Caco-2 (cell line): ENCODE data around the gene GAB2. TPM values are rescaled to one million over a fixed set of nuclear protein-coding genes. Genes with fewer than 3 reads are reported as not detected.

ENCODE experiments used
- BruUV-seq: library from RNA; stranded (reverse); fragments of 400-500 nt; replicated peaks from 2 replicates; lab custom pipeline; 2021; lab: Mats Ljungman, UMichigan
- CTCF ChIA-PET: fragments of 300-600 bp; sonication (Branson Sonifier 250); formaldehyde crosslinking; loops from one replicate; lab custom pipeline; 2022; ENCODE audit warnings: antibody characterized with exemption; lab: Charles Lee
- POLR2A ChIA-PET: fragments of 300-600 bp; sonication (Branson Sonifier 250); formaldehyde crosslinking; loops from one replicate; lab custom pipeline; 2022; ENCODE audit warnings: antibody characterized with exemption; lab: Charles Lee
- DNase-seq, 2 experiments: peaks; one replicate each; pipeline versions ENCODE4 v3.0.0 to v3.0.0-alpha.2; 2020 to 2022
- H3K27me3 ChIP-seq: replicated peaks from 2 replicates; pipeline ENCODE4 v1.6.0; 2011; ENCODE audit warnings: low read length; ENCODE audit not compliant: control insufficient read depth, insufficient read depth
- H3K36me3 ChIP-seq: 2 replicates; pipeline ENCODE4 v1.5.1; 2011; ENCODE audit warnings: low read length; ENCODE audit not compliant: control insufficient read depth, insufficient read depth
- H3K4me1 ChIP-seq: fragments of 250-450 bp; sonication (Bioruptor Pico); 2 replicates; pipeline ENCODE4 v1.5.1; 2020; ENCODE audit warnings: mild to moderate bottlenecking
- H3K4me3 ChIP-seq: 2 replicates; pipeline ENCODE4 v1.5.1; 2011; ENCODE audit warnings: low read depth, mild to moderate bottlenecking, control low read depth, low read length
- H3K9me3 ChIP-seq: fragments of 250-450 bp; sonication (Bioruptor Pico); 2 replicates; pipeline ENCODE4 v1.5.1; 2020; ENCODE audit warnings: mild to moderate bottlenecking, moderate library complexity
- H3K27ac Mint-ChIP-seq: one replicate; pipeline ENCODE4 v1.8.0; 2022; ENCODE audit warnings: mixed read lengths; ENCODE audit not compliant: unreplicated experiment
- H3K27me3 Mint-ChIP-seq: one replicate; pipeline ENCODE4 v1.8.0; 2022; ENCODE audit warnings: mixed read lengths; ENCODE audit not compliant: insufficient read depth, unreplicated experiment
- H3K36me3 Mint-ChIP-seq: one replicate; pipeline ENCODE4 v1.8.0; 2022; ENCODE audit warnings: mild to moderate bottlenecking, mixed read lengths; ENCODE audit not compliant: insufficient read depth, unreplicated experiment
- H3K4me1 Mint-ChIP-seq: one replicate; pipeline ENCODE4 v1.8.0; 2022; ENCODE audit warnings: low read depth, mixed read lengths; ENCODE audit not compliant: unreplicated experiment
- H3K4me3 Mint-ChIP-seq: one replicate; pipeline ENCODE4 v1.8.0; 2022; ENCODE audit warnings: mild to moderate bottlenecking, moderate library complexity, mixed read lengths; ENCODE audit not compliant: unreplicated experiment
- H3K9me3 Mint-ChIP-seq: one replicate; pipeline ENCODE4 v1.8.0; 2022; ENCODE audit warnings: mixed read lengths; ENCODE audit not compliant: unreplicated experiment
- CTCF ChIP-seq, 2 experiments: fragments of 200-600 bp in 1 of 2; IDR thresholded peaks; 1 replicate in 1 of 2; 2 replicates in 1 of 2; pipeline versions ENCODE4 v1.5.1 to v1.8.0; 2011 to 2022; ENCODE audit warnings: antibody characterized with exemption in 1 of 2, control low read depth in 1 of 2, inconsistent platforms in 1 of 2, low read depth in 1 of 2, low read length in 1 of 2, mild to moderate bottlenecking in 1 of 2, moderate library complexity in 1 of 2; ENCODE audit not compliant: insufficient read depth in 1 of 2, severe bottlenecking in 1 of 2, unreplicated experiment in 1 of 2
- intact Hi-C: fragments of 100-400 bp; cut with micrococcal nuclease; formaldehyde crosslinking; loops from one replicate; pipeline ENCODE4 v1.10.0; 2022; ENCODE audit not compliant: unreplicated experiment
- total RNA-seq: library from RNA; stranded (reverse); gene quantifications from 2 replicates; pipeline ENCODE4 v1.2.3, GENCODE V29; 2022

GAB2 gene
- total RNA-seq, 1 experiment from 2014 or later, result 67.3 TPM

GRCh38 chr11:78426845-78427244, 9.2 kb upstream of the GAB2 start:
- intact Hi-C loops, result no loop called here
- peaks cover 9% of the 10 kb centered on the region for H3K4me1 ChIP-seq
- POLR2A ChIA-PET, result interaction anchor here (0.5 kb wide), 1 partner anchor 70 kb away, joined by 15 read pairs; no protein-coding TSS in a partner anchor

GRCh38 chr11:78425399-78426070, 7.9 kb upstream of the GAB2 start:
- BruUV-seq, result no TSS peak
- Histone ChIP-seq H3K4me1 (peaks cover 8% of the 10 kb centered on the region), H3K27me3 (no peaks in the 10 kb centered on the region), H3K9me3 (no peaks in the 10 kb centered on the region), H3K4me3 (no peak overlapping the region), H3K36me3 (no peaks in the 10 kb centered on the region)
- no peak for TF ChIP-seq CTCF (IDR thresholded peaks at IDR 0.05; ENCODE audit: insufficient read depth in 1 of 2, low read depth in 1 of 2, low read length in 1 of 2, severe bottlenecking in 1 of 2, unreplicated experiment in 1 of 2)
- Mint-ChIP-seq H3K4me1 (peaks cover 28% of the 10 kb centered on the region), H3K27me3 (no peaks in the 10 kb centered on the region), H3K27ac (no peak overlapping the region), H3K9me3 (no peaks in the 10 kb centered on the region), H3K4me3 (no peak overlapping the region), H3K36me3 (no peaks in the 10 kb centered on the region)
- intact Hi-C loops, result no loop called here
- ChIA-PET CTCF (interaction anchor here (1.5 kb wide), 1 partner anchor 197 kb away, joined by 6 read pairs; no protein-coding TSS in a partner anchor), POLR2A (no interaction called here)
- DNase-seq, result no peak

More at GRCh38 chr11:78426845-78427244, 9.2 kb upstream of the GAB2 start:
- H3K9me3 Mint-ChIP-seq, result no peaks in the 10 kb centered on the region
- no peak overlapping the region for H3K4me3 ChIP-seq
- no peaks in the 10 kb centered on the region for H3K36me3 Mint-ChIP-seq
- no peak overlapping the region for H3K27ac Mint-ChIP-seq
- CTCF ChIA-PET, result no interaction called here
- no peaks in the 10 kb centered on the region for H3K27me3 ChIP-seq
- H3K4me3 Mint-ChIP-seq, result no peak overlapping the region
- no peak for DNase-seq
- no TSS peak for BruUV-seq
- no peaks in the 10 kb centered on the region for H3K9me3 ChIP-seq
- no peaks in the 10 kb centered on the region for H3K27me3 Mint-ChIP-seq
- no peak for TF ChIP-seq CTCF (IDR thresholded peaks at IDR 0.05; ENCODE audit: insufficient read depth in 1 of 2, low read depth in 1 of 2, low read length in 1 of 2, severe bottlenecking in 1 of 2, unreplicated experiment in 1 of 2)
- peaks cover 28% of the 10 kb centered on the region for H3K4me1 Mint-ChIP-seq
- no peaks in the 10 kb centered on the region for H3K36me3 ChIP-seq

- BruUV-seq, result no TSS peak
Observed at GRCh38 chr11:78424334-78425270, 7.0 kb upstream of the GAB2 start.

More at GRCh38 chr11:78424334-78425270, 7.0 kb upstream of the GAB2 start:
- H3K36me3 Mint-ChIP-seq, result peaks cover 6% of the 10 kb centered on the region
- intact Hi-C loops, result no loop called here
- H3K27ac Mint-ChIP-seq, result peak overlapping the region; percentile 14
- ChIA-PET CTCF (interaction anchor here (1.5 kb wide), 1 partner anchor 196 kb away, joined by 6 read pairs; no protein-coding TSS in a partner anchor), POLR2A (no interaction called here)
- no peaks in the 10 kb centered on the region for H3K36me3 ChIP-seq
- H3K4me1 ChIP-seq, result peaks cover 12% of the 10 kb centered on the region
- H3K4me1 Mint-ChIP-seq, result peaks cover 24% of the 10 kb centered on the region
- H3K4me3 ChIP-seq, result no peak overlapping the region
- H3K27me3 Mint-ChIP-seq, result no peaks in the 10 kb centered on the region
- TF ChIP-seq CTCF (IDR thresholded peaks at IDR 0.05; ENCODE audit: insufficient read depth in 1 of 2, low read depth in 1 of 2, low read length in 1 of 2, severe bottlenecking in 1 of 2, unreplicated experiment in 1 of 2), result no peak
- H3K9me3 Mint-ChIP-seq, result no peaks in the 10 kb centered on the region
- H3K4me3 Mint-ChIP-seq, result no peak overlapping the region
- H3K9me3 ChIP-seq, result no peaks in the 10 kb centered on the region
- no peak for DNase-seq
- no peaks in the 10 kb centered on the region for H3K27me3 ChIP-seq
